Upper lobe of left lung (tissue), 6 donors: Measurements from ENCODE around the gene FBXO28. TPM values are rescaled to one million over a fixed set of nuclear protein-coding genes. Genes with fewer than 3 reads are reported as not detected.

Source experiments
- ATAC-seq, 2 donors: fragments of 200-7000 bp; cut with Tn5 transposase; one replicate each; pipeline ENCODE4 v1.9.1; 2022; ENCODE audit warnings: mild to moderate bottlenecking in 2 of 2, moderate library complexity in 2 of 2; ENCODE audit not compliant: low FRiP score in 2 of 2
- DNase-seq, 2 donors: peaks; one replicate each; pipeline ENCODE4 v3.0.0-alpha.2; 2019 to 2020
- H3K27ac ChIP-seq, 4 donors: fragments of 200-600 bp; sonication (generic); one replicate each; pipeline ENCODE4 v1.5.1; 2016 to 2019
- H3K27me3 ChIP-seq, 4 donors: fragments of 200-600 bp; sonication (generic); one replicate each; pipeline ENCODE4 v1.5.1; 2017 to 2019
- H3K36me3 ChIP-seq, 4 donors: fragments of 200-600 bp; sonication (generic); one replicate each; pipeline ENCODE4 v1.5.1; 2016 to 2019
- H3K4me1 ChIP-seq, 4 donors: fragments of 200-600 bp; sonication (generic); one replicate each; pipeline ENCODE4 v1.5.1; 2018 to 2019
- H3K4me3 ChIP-seq, 4 donors: fragments of 200-600 bp; sonication (generic); one replicate each; pipeline ENCODE4 v1.5.1; 2017 to 2019; ENCODE audit warnings: mild to moderate bottlenecking in 2 of 4, moderate library complexity in 1 of 4
- H3K9me3 ChIP-seq, 4 donors: fragments of 200-600 bp; sonication (generic); one replicate each; pipeline ENCODE4 v1.5.1; 2018 to 2019
- EP300 ChIP-seq, 4 donors: sonication (generic); formaldehyde crosslinking; IDR thresholded peaks; one replicate each; pipeline ENCODE4 v1.5.1; 2017; ENCODE audit warnings: antibody characterized with exemption in 4 of 4, control low read depth in 2 of 4
- POLR2A ChIP-seq, 4 donors: fragments of 450-650 bp; IDR thresholded peaks; one replicate each; pipeline ENCODE4 v1.5.1; 2016 to 2017; ENCODE audit warnings: antibody characterized with exemption in 4 of 4, mild to moderate bottlenecking in 2 of 4
- POLR2AphosphoS5 ChIP-seq, 2 donors: sonication (generic); formaldehyde crosslinking; IDR thresholded peaks; one replicate each; pipeline ENCODE4 v1.5.1; 2017; ENCODE audit warnings: antibody characterized with exemption in 2 of 2
- WGBS, 2 donors: methylation state at CpG; one replicate each; pipeline ENCODE4 v1.1.5; 2017 to 2018; 5-methylcytosine and 5-hydroxymethylcytosine counted together
- total RNA-seq, 6 donors: library from RNA; depleted of rRNA in 4 of 6; stranded (reverse); fragments of >200 nt in 4 of 6; gene quantifications; one replicate each; pipeline versions ENCODE4 v1.1.0 to v1.2.1, GENCODE V29; 2016 to 2021
- TF ChIP-seq, protein P1 (sequence below), 6 experiments: fragments of 450-650 bp in 4 of 6; fragments of 200-600 bp in 2 of 6; sonication (generic) in 2 of 6; IDR thresholded peaks; one replicate each; pipeline ENCODE4 v1.5.1; 2016 to 2019; ENCODE audit warnings: antibody characterized with exemption in 6 of 6
- donor health status: DM: no; HTN: no; CAD: no; lungs with moderate emphysema.
- donor health status: DM: no; HTN: yes; CAD: no; lungs with severe emphysema.

FBXO28 gene
- total RNA-seq, 6 donors from 2014 or later, result 9.1 to 34.8 (median 27.2) TPM

DNA sequence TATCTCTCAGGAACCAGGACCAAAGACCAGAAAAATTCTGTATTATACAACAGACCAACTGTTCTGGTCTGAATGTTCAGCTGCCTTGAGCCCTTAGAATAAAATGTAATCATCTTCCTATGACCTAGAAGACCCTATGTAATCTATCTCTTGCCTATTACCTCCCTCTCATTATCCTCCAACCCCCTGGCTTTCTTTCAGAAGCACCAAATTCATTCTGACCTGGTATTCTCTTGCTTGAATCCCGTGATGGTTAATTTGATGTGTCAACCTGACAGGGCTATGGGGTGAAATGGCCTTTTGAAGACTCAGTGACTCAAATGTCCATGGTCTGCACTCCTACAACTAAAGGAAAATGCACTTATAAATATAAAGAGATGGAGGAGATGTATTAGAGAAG lies 21.8 kb upstream of the FBXO28 start:
- Histone ChIP-seq H3K4me3 (no peak overlapping the region), H3K4me1 (no peaks in the 10 kb centered on the region), H3K27me3 (no peaks in the 10 kb centered on the region), H3K36me3 (no peaks in the 10 kb centered on the region), H3K9me3 (no peaks in the 10 kb centered on the region), H3K27ac (no peak overlapping the region)
- TF ChIP-seq EP300 (IDR thresholded peaks at IDR 0.05) (no peak), POLR2AphosphoS5 (IDR thresholded peaks at IDR 0.05) (no peak), POLR2A (IDR thresholded peaks at IDR 0.05) (no peak)
- TF ChIP-seq, protein P1, sequence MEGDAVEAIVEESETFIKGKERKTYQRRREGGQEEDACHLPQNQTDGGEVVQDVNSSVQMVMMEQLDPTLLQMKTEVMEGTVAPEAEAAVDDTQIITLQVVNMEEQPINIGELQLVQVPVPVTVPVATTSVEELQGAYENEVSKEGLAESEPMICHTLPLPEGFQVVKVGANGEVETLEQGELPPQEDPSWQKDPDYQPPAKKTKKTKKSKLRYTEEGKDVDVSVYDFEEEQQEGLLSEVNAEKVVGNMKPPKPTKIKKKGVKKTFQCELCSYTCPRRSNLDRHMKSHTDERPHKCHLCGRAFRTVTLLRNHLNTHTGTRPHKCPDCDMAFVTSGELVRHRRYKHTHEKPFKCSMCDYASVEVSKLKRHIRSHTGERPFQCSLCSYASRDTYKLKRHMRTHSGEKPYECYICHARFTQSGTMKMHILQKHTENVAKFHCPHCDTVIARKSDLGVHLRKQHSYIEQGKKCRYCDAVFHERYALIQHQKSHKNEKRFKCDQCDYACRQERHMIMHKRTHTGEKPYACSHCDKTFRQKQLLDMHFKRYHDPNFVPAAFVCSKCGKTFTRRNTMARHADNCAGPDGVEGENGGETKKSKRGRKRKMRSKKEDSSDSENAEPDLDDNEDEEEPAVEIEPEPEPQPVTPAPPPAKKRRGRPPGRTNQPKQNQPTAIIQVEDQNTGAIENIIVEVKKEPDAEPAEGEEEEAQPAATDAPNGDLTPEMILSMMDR (IDR thresholded peaks at IDR 0.05), result no peak
- ATAC-seq, result no peak
- no peak for DNase-seq
- WGBS, 2 donors, result 80 to 89% methylated on average over 1 of the region's 1 CpG

DNA sequence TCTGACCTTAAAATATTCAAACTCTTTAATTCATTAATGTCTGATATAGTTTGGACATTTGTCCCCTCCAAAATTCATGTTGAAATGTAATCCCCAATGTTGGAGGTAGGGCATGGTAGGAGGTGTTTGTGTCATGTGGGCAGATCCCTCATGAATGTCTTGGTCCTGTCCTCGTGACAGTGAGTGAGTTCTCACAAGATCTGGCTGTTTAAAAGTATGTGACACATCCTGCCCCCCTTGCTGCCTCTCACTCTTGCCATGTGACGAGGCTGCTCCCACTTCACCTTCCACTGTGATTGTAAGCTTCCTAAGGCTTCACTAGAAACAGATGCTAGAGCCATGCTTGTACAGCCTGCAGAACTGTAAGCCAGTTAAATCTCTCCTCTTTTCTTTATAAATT lies 21.3 kb upstream of the FBXO28 start:
- TF ChIP-seq EP300 (IDR thresholded peaks at IDR 0.05) (no peak), POLR2A (IDR thresholded peaks at IDR 0.05) (no peak), POLR2AphosphoS5 (IDR thresholded peaks at IDR 0.05) (no peak)
- TF ChIP-seq, protein P1 (IDR thresholded peaks at IDR 0.05), result no peak
- H3K27ac ChIP-seq, result no peak overlapping the region
- 84 to 87% methylated on average over 2 of the region's 2 CpGs for WGBS, 2 donors
- no peaks in the 10 kb centered on the region for H3K9me3 ChIP-seq
- no peaks in the 10 kb centered on the region for H3K4me1 ChIP-seq
- DNase-seq (no peak), ATAC-seq (no peak)
- no peak overlapping the region for H3K4me3 ChIP-seq
- no peaks in the 10 kb centered on the region for H3K27me3 ChIP-seq
- H3K36me3 ChIP-seq, result no peaks in the 10 kb centered on the region

DNA sequence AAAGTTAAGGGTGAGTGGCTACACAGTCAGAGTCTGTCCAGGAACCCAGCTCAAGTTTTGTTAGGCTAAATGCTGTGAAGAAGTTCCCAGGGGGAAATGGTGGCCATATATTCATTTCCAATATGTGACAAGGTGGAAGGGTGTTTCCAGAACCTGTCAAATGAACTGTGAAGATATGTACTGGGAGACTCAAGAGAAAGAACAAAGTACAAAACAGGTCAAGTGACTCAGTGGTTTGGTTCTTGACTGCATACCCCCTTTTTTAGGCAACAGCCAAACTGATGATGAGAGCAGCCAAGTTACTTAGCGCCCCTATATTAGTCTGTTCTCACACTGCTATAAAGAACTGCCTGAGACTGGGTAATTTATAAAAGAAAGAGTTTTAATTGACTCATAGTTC lies 18.6 kb upstream of the FBXO28 start:
- Histone ChIP-seq H3K27ac (no peak overlapping the region), H3K27me3 (no peaks in the 10 kb centered on the region), H3K36me3 (no peaks in the 10 kb centered on the region), H3K9me3 (no peaks in the 10 kb centered on the region), H3K4me1 (no peaks in the 10 kb centered on the region), H3K4me3 (no peak overlapping the region)
- TF ChIP-seq POLR2A (IDR thresholded peaks at IDR 0.05), result no peak
- no peak for TF ChIP-seq POLR2AphosphoS5 (IDR thresholded peaks at IDR 0.05)
- TF ChIP-seq EP300 (IDR thresholded peaks at IDR 0.05), result no peak
- TF ChIP-seq, protein P1 (IDR thresholded peaks at IDR 0.05), result no peak
- no peak for ATAC-seq
- no peak for DNase-seq
- 83 to 84% methylated on average over 1 of the region's 1 CpG for WGBS, 2 donors

DNA sequence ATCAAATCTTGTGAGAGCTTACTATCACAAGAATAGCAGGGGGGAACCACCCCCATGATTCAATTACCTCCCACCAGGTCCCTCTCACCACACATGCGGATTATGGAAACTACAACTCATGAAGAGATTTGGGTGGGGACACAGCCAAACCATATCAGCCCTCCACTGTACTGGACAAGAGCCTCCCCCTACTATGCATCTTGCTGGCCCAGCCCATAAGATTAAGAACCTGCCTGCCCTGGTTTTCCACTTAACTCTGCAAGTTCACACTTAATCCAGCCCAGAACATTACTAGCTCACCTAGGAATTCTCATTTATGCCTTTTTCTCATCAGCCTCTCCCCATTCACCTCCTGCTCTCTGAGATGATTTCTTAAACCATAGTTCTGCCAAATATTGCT lies 18.0 kb upstream of the FBXO28 start:
- Histone ChIP-seq H3K4me3 (no peak overlapping the region), H3K27ac (no peak overlapping the region), H3K4me1 (no peaks in the 10 kb centered on the region), H3K36me3 (no peaks in the 10 kb centered on the region), H3K27me3 (no peaks in the 10 kb centered on the region), H3K9me3 (no peaks in the 10 kb centered on the region)
- TF ChIP-seq EP300 (IDR thresholded peaks at IDR 0.05), result no peak
- TF ChIP-seq POLR2AphosphoS5 (IDR thresholded peaks at IDR 0.05), result no peak
- no peak for ATAC-seq
- WGBS, 2 donors, result 100% methylated on average over 1 of the region's 1 CpG
- no peak for DNase-seq

DNA sequence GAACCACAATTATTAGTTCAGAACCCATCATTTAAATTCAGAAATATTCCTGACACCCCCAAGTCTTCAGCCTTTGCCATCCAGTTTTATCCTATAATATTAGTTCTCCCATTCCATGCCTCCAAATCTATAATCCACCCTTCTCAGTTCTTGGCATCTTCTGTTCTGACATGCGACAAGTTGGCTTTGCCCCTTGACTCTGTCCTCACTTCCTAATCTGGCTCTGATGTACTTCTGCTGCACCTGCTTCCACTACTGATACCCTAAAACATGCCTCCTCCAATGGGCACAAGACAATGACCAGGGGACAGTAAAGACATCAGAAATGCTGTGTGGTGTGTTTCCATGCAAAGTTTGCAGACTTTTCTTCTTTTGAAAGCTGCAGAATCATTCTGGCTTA lies 17.1 kb upstream of the FBXO28 start:
- WGBS, 2 donors, result 96 to 97% methylated on average over 1 of the region's 1 CpG
- no peak for ATAC-seq
- no peak for DNase-seq
- no peaks in the 10 kb centered on the region for H3K9me3 ChIP-seq
- no peaks in the 10 kb centered on the region for H3K27me3 ChIP-seq
- no peak overlapping the region for H3K27ac ChIP-seq
- H3K4me3 ChIP-seq, result no peak overlapping the region
- TF ChIP-seq EP300 (IDR thresholded peaks at IDR 0.05) (no peak), POLR2AphosphoS5 (IDR thresholded peaks at IDR 0.05) (no peak), POLR2A (IDR thresholded peaks at IDR 0.05) (no peak)
- TF ChIP-seq, protein P1 (IDR thresholded peaks at IDR 0.05), result no peak
- no peaks in the 10 kb centered on the region for H3K4me1 ChIP-seq
- H3K36me3 ChIP-seq, result no peaks in the 10 kb centered on the region
